A549 treated with RU486 at 1 μM for 4 hours (cell line): Measurements from ENCODE around the gene CSMD2. TPM values are rescaled to one million over a fixed set of nuclear protein-coding genes. Genes with fewer than 3 reads are reported as not detected.

Source experiments
- total RNA-seq: library from RNA; stranded (reverse); fragments of 200-300 nt; extraction: Qiagen RNA extraction; gene quantifications from 5 replicates; pipeline ENCODE4 v1.2.3, GENCODE V29; 2022; ENCODE audit warnings: low read depth

CSMD2 gene
- total RNA-seq, result not detected in 5 replicates

GRCh38 chr1:34164771-34165391 lies at the start of gene CSMD2:
Gene CSMD2, minus strand, starts transcription at chr1:34165230. Its CDS starts 133 bp downstream, at chr1:34165097.

DNA sequence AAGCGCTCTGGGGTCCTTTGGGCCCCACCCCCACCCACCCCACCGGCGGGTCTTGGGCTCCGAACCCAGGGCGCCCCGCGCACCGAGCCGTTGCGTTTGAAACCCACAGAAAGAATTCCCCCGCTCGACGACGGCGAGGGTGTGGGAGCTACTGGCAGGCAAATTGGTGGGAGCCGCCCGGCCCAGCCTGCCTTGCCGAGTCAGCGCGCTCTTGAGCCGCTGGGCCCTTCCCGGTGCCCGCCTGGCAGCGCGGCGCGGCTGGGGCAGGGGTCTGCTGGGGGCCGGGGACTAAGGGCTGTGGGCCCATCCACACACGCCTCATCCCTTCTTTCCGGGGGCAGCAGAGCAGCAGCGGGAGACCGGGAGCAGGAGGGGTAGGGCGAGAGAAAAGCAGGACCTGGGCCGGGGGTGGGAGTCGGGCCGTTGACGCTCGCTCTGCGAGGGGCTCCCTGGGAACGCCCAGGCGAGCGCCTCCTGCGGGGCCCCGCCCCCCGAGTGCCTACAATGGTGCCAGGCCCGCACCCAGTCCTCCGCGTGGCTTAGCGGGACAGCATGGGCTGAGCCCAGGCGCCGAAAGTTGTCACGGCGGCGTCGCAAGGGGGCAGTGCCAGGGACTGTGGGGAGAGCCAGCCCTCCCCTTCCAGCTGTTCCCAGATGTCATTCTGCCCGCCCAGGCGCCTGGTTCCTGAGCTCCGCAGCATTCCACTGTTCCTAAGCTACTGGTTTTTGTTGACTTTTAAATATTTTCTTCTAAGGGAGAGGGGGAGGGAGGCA lies 12.0 kb upstream of the CSMD2 start, which contains the start of gene C1orf94:
Gene C1orf94, plus strand, starts transcription at position 78 of the 774 bp plus-strand sequence. CDS start 883 bp downstream, outside the sequence.

GRCh38 chr1:33863779-33864178 lies 301.3 kb downstream of the CSMD2 start, which contains the start of gene HMGB4:
Gene HMGB4, plus strand, starts transcription at chr1:33864079. Its CDS starts 113 bp downstream, at chr1:33864192.

GRCh38 chr1:33472269-33472980 lies 692.6 kb downstream of the CSMD2 start, which contains the start of gene ZSCAN20:
Gene ZSCAN20, plus strand, starts transcription at chr1:33472645. Its CDS starts 6,644 bp downstream, at chr1:33479289.

Other genes starting within 250 kb of the CSMD2 start
- not detected in 5 replicates for gene C1orf94, start 11.7 kb upstream of the CSMD2 start, total RNA-seq